Motor neuron (in vitro differentiated cells): ENCODE results near the gene HOTAIR. TPM values are rescaled to one million over a fixed set of nuclear protein-coding genes. Genes with fewer than 3 reads are reported as not detected.

Experiments
- ATAC-seq, 8 experiments: fragments of 200-7000 bp; cut with Tn5 transposase; replicated peaks in 6 of 8; 2 replicates each; pipeline ENCODE4 v1.8.0; 2021; ENCODE audit warnings: mild to moderate bottlenecking in 8 of 8, moderate library complexity in 8 of 8
- H3K27ac ChIP-seq, 2 donors: fragments of 250-450 bp; sonication (Bioruptor Pico); 2 replicates each; pipeline ENCODE4 v1.9.0; 2021; ENCODE audit warnings: antibody characterized with exemption in 2 of 2, mild to moderate bottlenecking in 2 of 2, moderate library complexity in 1 of 2
- H3K4me1 ChIP-seq, 2 donors: fragments of 250-450 bp; sonication (Bioruptor Pico); replicated peaks in 1 of 2; 2 replicates each; pipeline ENCODE4 v1.6.1; 2021; ENCODE audit warnings: antibody characterized with exemption in 2 of 2, mild to moderate bottlenecking in 2 of 2, moderate library complexity in 1 of 2
- H3K4me3 ChIP-seq, 5 donors: fragments of 250-450 bp; sonication (Bioruptor Pico); 2 replicates each; pipeline ENCODE4 v1.9.0; 2021; ENCODE audit warnings: antibody characterized with exemption in 5 of 5, mild to moderate bottlenecking in 5 of 5, moderate library complexity in 4 of 5
- WGBS, 10 experiments: fragments of 450-650 bp; shearing (Covaris generic); methylation state at CpG; one replicate each; pipeline ENCODE4 v1.0.0; 2022; 5-methylcytosine and 5-hydroxymethylcytosine counted together
- in situ Hi-C, 9 experiments: fragments of 400-800 bp; cut with MboI; loops; one replicate each; pipeline ENCODE4 v1.15.0; 2021; ENCODE audit warnings: low sequenced_read_pairs in 9 of 9, low pct_unique_long_range_greater_than_20kb in 2 of 9; ENCODE audit not compliant: unreplicated experiment in 9 of 9
- total RNA-seq, 8 experiments: library from RNA; unstranded; fragments of 300-600 nt; gene quantifications; 2 replicates each; pipeline versions ENCODE4 v1.2.3 to v1.2.4, GENCODE V29; 2022

Gene HOTAIR
- total RNA-seq, 8 experiments from 2014 or later, result 0.14 to 8.0 (median 0.42) TPM; not detected in 3

- peak; percentile 16 to 71 (median 65) for ATAC-seq
- Histone ChIP-seq H3K4me1 (peaks cover 10 to 13% of the 10 kb centered on the region in 2 donors), H3K4me3 (peak overlapping the region; percentile 18 to 51 (median 28)), H3K27ac (no peak overlapping the region)
- in situ Hi-C loops, result loop anchor here in 4 of 9 experiments (10.0 to 25.0 kb wide), 3 partner anchors 195 to 378 kb away; partner anchors contain the start of genes GPR84 (in 2 of the 4) and ZNF385A (in 1 of the 4)
- WGBS, 10 experiments, result 0 to 7% (median 6%) methylated on average over 3 to 12 of the region's 51 CpGs; no CpG with 5 or more reads in 6 of the 10 experiments
Observed at GRCh38 chr12:54009171-54010052, 34.7 kb upstream of the HOTAIR start.

DNA sequence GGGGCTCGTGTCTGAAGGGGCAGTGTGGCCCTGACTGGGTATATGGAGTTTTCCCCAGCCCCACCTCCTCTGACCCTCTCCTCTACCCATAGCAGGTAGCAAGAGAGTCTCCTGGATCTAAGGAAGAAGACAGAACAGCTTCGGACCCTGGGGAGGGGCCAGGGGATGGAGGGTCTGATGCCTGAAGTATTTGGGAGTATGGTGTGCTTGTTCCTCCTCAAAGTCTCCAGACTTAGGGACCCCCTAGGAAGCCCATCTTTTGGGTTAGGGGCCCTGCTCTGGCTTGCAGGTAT, 33.5 kb upstream of the HOTAIR start:
- in situ Hi-C loops, result loop anchor here in 4 of 9 experiments (10.0 to 25.0 kb wide), 3 partner anchors 197 to 379 kb away; partner anchors contain the start of genes GPR84 (in 2 of the 4) and ZNF385A (in 1 of the 4)
- WGBS, 10 experiments, result 29 to 57% (median 38%) methylated on average over 1 to 2 of the region's 2 CpGs; no CpG with 5 or more reads in 6 of the 10 experiments
- peaks cover 10 to 13% of the 10 kb centered on the region in 2 donors for H3K4me1 ChIP-seq
- no peak for ATAC-seq
- H3K4me3 ChIP-seq, result peak overlapping the region in 1 of 5 donors; percentile 51
- no peak overlapping the region for H3K27ac ChIP-seq

DNA sequence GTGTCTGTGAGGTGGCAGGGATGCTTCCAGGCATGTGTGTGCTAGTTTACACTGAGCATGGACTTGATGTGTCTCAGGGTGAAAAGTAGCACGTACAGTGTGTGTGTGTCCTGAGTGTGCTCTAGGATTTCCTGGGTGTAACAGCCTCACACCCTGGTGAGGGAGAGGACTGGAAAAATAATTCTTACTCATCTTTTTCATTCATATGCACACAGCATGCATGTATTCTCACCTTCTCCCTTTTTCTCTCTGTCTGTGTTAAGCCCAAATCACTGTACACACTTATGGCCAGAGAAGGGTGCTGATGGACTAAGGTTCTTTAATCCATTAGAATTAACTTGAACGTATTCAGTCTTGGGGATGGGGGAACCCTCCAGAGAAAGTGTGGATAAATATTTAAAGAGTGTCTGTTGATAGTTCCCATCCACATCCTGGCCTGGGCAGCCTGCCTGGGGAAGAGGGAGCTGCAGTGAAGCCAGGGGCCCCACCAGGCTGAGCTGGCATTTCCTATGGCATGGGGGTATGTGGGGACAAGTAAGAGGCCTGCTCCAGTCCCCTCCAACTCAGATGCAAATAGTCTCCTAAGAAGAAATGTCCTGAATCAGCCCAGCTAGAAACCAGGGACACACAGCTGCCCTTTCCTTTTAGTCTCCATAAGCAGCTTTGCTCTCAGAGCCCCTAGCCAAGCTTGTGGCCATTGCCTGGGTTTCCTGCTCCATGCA, 32.9 kb upstream of the HOTAIR start:
- peak in 1 of 8 experiments; percentile 4 for ATAC-seq
- H3K4me3 ChIP-seq, result no peak overlapping the region
- H3K27ac ChIP-seq, result no peak overlapping the region
- in situ Hi-C loops, result loop anchor here in 4 of 9 experiments (10.0 to 25.0 kb wide), 3 partner anchors 197 to 380 kb away; partner anchors contain the start of genes GPR84 (in 2 of the 4) and ZNF385A (in 1 of the 4)
- H3K4me1 ChIP-seq, result peaks cover 10 to 13% of the 10 kb centered on the region in 2 donors
- WGBS, 10 experiments, result 40 to 100% (median 58%) methylated on average over 1 to 2 of the region's 2 CpGs; no CpG with 5 or more reads in 6 of the 10 experiments

GRCh38 chr12:54006559-54007220, 31.9 kb upstream of the HOTAIR start:
- peaks cover 10 to 13% of the 10 kb centered on the region in 2 donors for H3K4me1 ChIP-seq
- no peak overlapping the region for H3K4me3 ChIP-seq
- 10 to 100% (median 26%) methylated on average over 1 to 8 of the region's 22 CpGs; no CpG with 5 or more reads in 4 of the 10 experiments for WGBS, 10 experiments
- in situ Hi-C loops, result loop anchor here in 4 of 9 experiments (10.0 to 25.0 kb wide), 3 partner anchors 198 to 381 kb away; partner anchors contain the start of genes GPR84 (in 2 of the 4) and ZNF385A (in 1 of the 4)
- no peak for ATAC-seq
- H3K27ac ChIP-seq, result no peak overlapping the region

DNA sequence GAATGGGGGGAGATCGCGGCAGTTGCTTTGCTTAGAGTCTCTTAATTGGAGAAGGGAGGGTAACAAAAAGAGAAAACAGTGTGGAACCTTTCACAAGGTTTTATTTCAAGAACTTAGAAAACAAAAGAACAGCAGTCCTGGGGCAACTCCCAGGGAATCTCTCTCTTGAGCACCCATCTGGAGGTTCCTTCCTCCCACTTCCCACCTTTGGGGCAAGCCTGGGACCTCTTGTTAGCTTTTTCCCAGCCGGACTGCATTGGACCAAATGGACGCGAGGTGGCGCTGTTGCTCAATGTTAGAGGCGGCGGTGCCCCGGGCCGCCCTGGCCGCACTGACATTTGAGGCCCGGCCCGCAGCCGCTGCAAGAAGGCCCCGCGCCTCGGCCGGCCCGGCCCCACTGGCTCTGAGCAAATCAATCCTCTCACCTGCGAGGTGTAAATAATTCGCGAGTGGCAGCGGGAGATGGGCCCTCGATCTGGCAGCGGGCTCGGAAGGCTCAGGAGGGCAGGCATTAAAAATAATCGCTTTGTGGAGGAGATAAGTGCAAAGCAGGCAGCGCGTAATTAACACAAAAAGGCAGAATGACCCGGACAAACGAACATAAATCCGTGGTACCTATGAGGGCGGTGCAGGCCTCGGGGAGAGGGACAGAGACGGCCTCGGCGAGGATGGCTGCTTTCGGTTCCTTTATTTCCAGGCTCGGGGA, 31.3 kb upstream of the HOTAIR start:
- ATAC-seq, result peak; percentile 57 to 87 (median 74)
- Histone ChIP-seq H3K4me3 (peak overlapping the region in 2 of 5 donors; percentile 5 to 19), H3K4me1 (peaks cover 10 to 13% of the 10 kb centered on the region in 2 donors), H3K27ac (no peak overlapping the region)
- 2 to 53% (median 12%) methylated on average over 3 to 25 of the region's 39 CpGs; no CpG with 5 or more reads in 2 of the 10 experiments for WGBS, 10 experiments
- in situ Hi-C loops, result loop anchor here in 4 of 9 experiments (10.0 to 25.0 kb wide), 3 partner anchors 199 to 381 kb away; partner anchors contain the start of genes GPR84 (in 2 of the 4) and ZNF385A (in 1 of the 4)

DNA sequence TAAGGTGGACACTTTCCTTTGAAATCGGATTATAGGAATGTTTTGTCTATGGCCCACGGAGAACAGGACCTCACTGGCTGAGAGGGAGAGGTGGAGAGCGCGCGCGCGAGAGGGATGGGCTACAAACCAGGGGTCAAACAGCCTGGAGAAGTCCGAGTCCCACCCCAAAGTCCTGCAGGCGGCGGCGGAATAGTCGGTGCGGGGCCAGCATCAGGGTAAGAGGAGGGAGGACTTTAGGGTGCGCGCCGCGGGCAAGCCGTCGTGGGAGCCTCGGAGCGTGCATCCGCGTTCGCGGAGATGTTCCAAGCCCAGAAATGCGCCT, 30.7 kb upstream of the HOTAIR start:
- in situ Hi-C loops, result loop anchor here in 4 of 9 experiments (10.0 to 25.0 kb wide), 3 partner anchors 199 to 382 kb away; partner anchors contain the start of genes GPR84 (in 2 of the 4) and ZNF385A (in 1 of the 4)
- peaks cover 10 to 16% of the 10 kb centered on the region in 2 donors for H3K4me1 ChIP-seq
- peak in 2 of 8 experiments; percentile 4 to 6 for ATAC-seq

DNA sequence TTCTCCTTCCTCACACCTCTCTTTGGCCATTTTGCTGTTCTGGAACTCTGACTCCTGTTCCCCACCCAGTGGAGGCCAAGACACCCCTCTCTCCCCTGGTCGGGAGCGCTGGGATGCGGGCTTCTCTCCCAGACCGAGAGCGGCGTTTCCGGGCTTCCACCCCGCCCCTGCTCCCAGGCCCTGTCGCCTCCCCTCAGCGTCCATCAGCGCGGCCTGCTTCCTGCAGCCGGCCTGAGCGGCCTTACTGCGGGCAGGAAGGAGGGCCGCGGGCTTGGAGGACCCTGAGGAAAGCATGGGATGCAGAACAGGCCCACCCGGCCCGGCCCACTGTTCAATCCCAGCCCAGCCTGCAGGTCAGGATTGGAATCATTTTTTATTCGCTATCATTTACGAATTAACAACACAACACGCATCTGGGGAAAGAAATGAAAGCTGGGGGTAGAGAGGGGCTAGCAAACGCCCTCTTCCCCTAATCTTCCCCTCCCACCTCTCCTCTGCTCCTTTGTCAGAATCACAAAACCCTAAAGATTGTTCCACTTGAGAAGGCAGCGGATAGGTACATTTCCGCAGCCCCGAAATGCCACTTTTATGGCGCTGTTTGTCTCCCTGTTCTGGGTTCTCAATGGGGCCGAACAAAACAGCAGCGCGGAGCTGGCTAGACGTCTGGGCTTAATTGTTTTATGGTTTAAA, 30.2 kb upstream of the HOTAIR start:
- in situ Hi-C loops, result loop anchor here in 4 of 9 experiments (10.0 to 25.0 kb wide), 3 partner anchors 200 to 382 kb away; partner anchors contain the start of genes GPR84 (in 2 of the 4) and ZNF385A (in 1 of the 4)
- no peak overlapping the region for H3K27ac ChIP-seq
- peak in 2 of 8 experiments; percentile 4 to 7 for ATAC-seq
- H3K4me1 ChIP-seq, result peaks cover 10 to 17% of the 10 kb centered on the region in 2 donors
- H3K4me3 ChIP-seq, result no peak overlapping the region
- WGBS, 10 experiments, result 3 to 67% (median 40%) methylated on average over 3 to 9 of the region's 31 CpGs; no CpG with 5 or more reads in 3 of the 10 experiments

More for the DNA sequence above, 30.7 kb upstream of the HOTAIR start:
- WGBS, 10 experiments, result 0 to 52% (median 6%) methylated on average over 1 to 16 of the region's 26 CpGs; no CpG with 5 or more reads in 1 of the 10 experiments
- no peak overlapping the region for H3K4me3 ChIP-seq
- no peak overlapping the region for H3K27ac ChIP-seq

DNA sequence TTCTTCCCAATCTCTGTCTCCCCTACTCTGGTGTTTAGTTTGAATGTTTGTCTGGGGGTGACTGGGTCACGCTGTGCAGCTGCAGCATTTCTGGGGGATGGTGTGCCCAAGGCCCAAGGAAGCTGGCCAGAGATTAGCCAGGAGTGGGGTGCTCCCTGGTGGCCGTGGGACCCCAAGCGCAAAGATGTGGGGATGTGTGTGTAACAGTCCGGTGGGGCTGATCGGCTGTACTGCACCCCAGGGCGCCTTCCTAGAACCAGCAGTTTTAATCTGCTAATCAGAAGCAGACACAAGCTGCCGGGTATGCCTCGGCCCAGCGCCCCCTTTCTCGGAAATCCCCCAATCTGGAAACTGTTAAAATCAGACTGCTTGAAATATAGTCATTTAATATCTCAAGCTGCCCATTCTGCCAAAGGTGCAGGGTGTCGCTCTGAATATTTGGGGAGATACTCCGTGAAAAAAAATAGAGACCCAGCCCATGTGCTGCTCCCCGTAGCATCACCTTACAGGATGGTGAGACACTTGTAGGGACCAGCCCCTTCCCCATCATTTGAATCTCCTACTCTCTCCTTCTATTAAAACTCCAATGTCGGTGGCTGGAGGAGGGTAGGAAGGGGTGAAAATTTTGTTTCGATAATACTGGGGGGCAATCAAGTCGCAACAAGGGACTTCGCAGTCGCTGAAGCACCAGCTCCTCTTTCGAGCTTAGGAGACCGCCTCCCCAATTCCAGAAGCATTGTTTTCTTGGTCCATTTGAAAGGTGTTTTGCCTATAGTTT, 29.5 kb upstream of the HOTAIR start:
- no peak overlapping the region for H3K27ac ChIP-seq
- H3K4me1 ChIP-seq, result peaks cover 7 to 13% of the 10 kb centered on the region in 2 donors
- 20 to 67% (median 47%) methylated on average over 1 to 16 of the region's 20 CpGs; no CpG with 5 or more reads in 1 of the 10 experiments for WGBS, 10 experiments
- H3K4me3 ChIP-seq, result no peak overlapping the region
- in situ Hi-C loops, result loop anchor here in 4 of 9 experiments (10.0 to 25.0 kb wide), 3 partner anchors 201 to 383 kb away; partner anchors contain the start of genes GPR84 (in 2 of the 4) and ZNF385A (in 1 of the 4)
- no peak for ATAC-seq

- H3K4me1 ChIP-seq, result peaks cover 7 to 9% of the 10 kb centered on the region in 2 donors
- WGBS, 10 experiments, result 26 to 90% (median 58%) methylated on average over 1 to 3 of the region's 3 CpGs
- no peak overlapping the region for H3K27ac ChIP-seq
- no peak overlapping the region for H3K4me3 ChIP-seq
- in situ Hi-C loops, result loop anchor here in 4 of 9 experiments (10.0 to 25.0 kb wide), 3 partner anchors 201 to 384 kb away; partner anchors contain the start of genes GPR84 (in 2 of the 4) and ZNF385A (in 1 of the 4)
- ATAC-seq, result no peak
Observed at GRCh38 chr12:54003625-54004024, 28.9 kb upstream of the HOTAIR start.

GRCh38 chr12:54002915-54003389, 28.2 kb upstream of the HOTAIR start:
- H3K4me1 ChIP-seq, result peaks cover 7 to 9% of the 10 kb centered on the region in 2 donors
- ATAC-seq, result no peak
- no peak overlapping the region for H3K27ac ChIP-seq
- H3K4me3 ChIP-seq, result no peak overlapping the region
- WGBS, 10 experiments, result 15 to 100% (median 46%) methylated on average over 3 to 12 of the region's 19 CpGs
- in situ Hi-C loops, result loop anchor here in 4 of 9 experiments (10.0 to 25.0 kb wide), 3 partner anchors 202 to 384 kb away; partner anchors contain the start of genes GPR84 (in 2 of the 4) and ZNF385A (in 1 of the 4)
